Right renal cortex interstitium (tissue), 3 donors: ENCODE data around the gene PRPF8. TPM values are rescaled to one million over a fixed set of nuclear protein-coding genes. Genes with fewer than 3 reads are reported as not detected.

ENCODE experiments used
- DNase-seq, 3 donors: peaks; one replicate each; pipeline ENCODE4 v3.0.0-alpha.2; 2013; ENCODE audit warnings: low read depth in 3 of 3, low spot score in 2 of 3
- polyA plus RNA-seq, 3 donors: library from polyadenylated mRNA; unstranded; fragments of 120-200 nt; gene quantifications; one replicate each; pipeline ENCODE4 v1.2.1, GENCODE V29; 2013; ENCODE audit not compliant: insufficient read length in 3 of 3

Gene PRPF8
- polyA plus RNA-seq, 3 donors, result 325 to 348 (median 335) TPM

DNA sequence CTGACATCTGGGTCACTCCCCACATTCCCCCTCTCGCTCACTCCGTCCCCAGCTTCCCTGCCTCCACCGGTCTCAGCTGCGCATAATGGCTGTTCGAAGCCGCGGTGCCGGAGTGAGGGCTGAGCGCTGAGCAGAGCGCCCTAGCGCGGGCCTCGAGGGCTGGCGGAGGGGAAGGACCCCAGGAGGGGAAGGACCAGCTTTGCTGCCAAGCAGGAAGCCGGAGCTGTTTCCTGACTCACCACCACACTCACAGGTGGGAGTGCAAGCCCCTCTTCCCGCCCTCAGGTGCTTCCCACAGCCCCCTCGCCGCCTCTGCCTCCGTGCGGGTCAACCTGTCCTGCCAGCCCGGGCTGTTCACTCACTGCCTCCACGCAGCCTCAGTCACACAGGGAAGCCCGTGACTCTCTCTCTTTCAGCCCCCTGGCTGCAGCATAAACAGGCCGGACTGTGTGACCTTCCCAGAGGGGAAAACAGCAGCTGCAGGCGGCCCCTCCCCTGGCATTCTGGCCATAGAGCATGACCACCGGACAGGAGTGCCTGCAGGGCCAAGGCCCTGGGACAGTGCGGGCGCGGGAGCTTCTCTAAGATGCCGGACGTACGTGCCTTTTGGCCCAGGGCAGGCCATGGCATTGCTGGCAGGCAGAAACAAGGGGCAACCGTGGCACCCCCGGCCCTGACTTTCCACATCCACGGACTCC is 79.7 kb downstream of the PRPF8 start:
- DNase-seq, result no peak

GRCh38 chr17:1601571-1601970 is 83.1 kb downstream of the PRPF8 start:
- no peak for DNase-seq

Other genes with a start within 250 kb of the PRPF8 start
- gene CRK, start 228.6 kb downstream of the PRPF8 start, polyA plus RNA-seq, result 10 to 100 TPM; 65.2 to 69.7 (median 69.4) TPM
- 10 to 100 TPM; 66.4 to 70.2 (median 70.0) TPM for gene MYO1C, start 192.2 kb downstream of the PRPF8 start, polyA plus RNA-seq
- gene INPP5K, start 168.3 kb downstream of the PRPF8 start, polyA plus RNA-seq, result 10 to 100 TPM; 17.6 to 20.6 (median 19.5) TPM
- gene PITPNA, start 122.1 kb downstream of the PRPF8 start, polyA plus RNA-seq, result 10 to 100 TPM; 77.4 to 85.0 (median 84.3) TPM
- 10 to 100 TPM; 28.8 to 33.5 (median 30.7) TPM for gene SLC43A2, start 56.0 kb downstream of the PRPF8 start, polyA plus RNA-seq
- 1 to 10 TPM; 5.0 to 5.5 (median 5.3) TPM for gene SCARF1, start 39.1 kb downstream of the PRPF8 start, polyA plus RNA-seq
- 1 to 10 TPM; 3.0 to 4.0 (median 3.9) TPM for gene RILP, start 35.0 kb downstream of the PRPF8 start, polyA plus RNA-seq
- 1 to 10 TPM; 5.6 to 6.2 (median 5.9) TPM for gene TLCD2, start 25.5 kb upstream of the PRPF8 start, polyA plus RNA-seq
- gene WDR81, start 39.8 kb upstream of the PRPF8 start, polyA plus RNA-seq, result 10 to 100 TPM; 10.8 to 15.5 (median 12.1) TPM
- 10 to 100 TPM; 68.0 to 90.0 (median 73.3) TPM for gene SERPINF2, start 58.0 kb upstream of the PRPF8 start, polyA plus RNA-seq
- gene SERPINF1, start 77.2 kb upstream of the PRPF8 start, polyA plus RNA-seq, result 100 to 1,000 TPM; 126 to 212 (median 153) TPM
- gene SMYD4, start 145.0 kb upstream of the PRPF8 start, polyA plus RNA-seq, result 10 to 100 TPM; 11.7 to 13.4 (median 12.2) TPM
- gene RPA1, start 145.1 kb upstream of the PRPF8 start, polyA plus RNA-seq, result 100 to 1,000 TPM; 120 to 145 (median 132) TPM